Keratinocyte (primary cell): ENCODE measurements around the gene SERPINA5. TPM values are rescaled to one million over a fixed set of nuclear protein-coding genes. Genes with fewer than 3 reads are reported as not detected.

ENCODE experiments used
- DNase-seq: peaks from one replicate; pipeline ENCODE4 v3.0.0-alpha.2; 2011; ENCODE audit warnings: low read depth, missing footprints, low spot score
- FAIRE-seq: peaks from 2 replicates; lab custom pipeline; 2011; peaks lifted over from hg19 to GRCh38; lab: Jason Lieb, UNC
- H2AFZ ChIP-seq: 2 replicates; pipeline ENCODE4 v1.6.0; 2012; ENCODE audit warnings: low read length, control low read depth, inconsistent platforms; ENCODE audit not compliant: control insufficient read depth
- H3K27ac ChIP-seq: 2 replicates; pipeline ENCODE4 v1.5.1; 2011; ENCODE audit warnings: low read length; ENCODE audit not compliant: control insufficient read depth, insufficient read depth
- H3K27me3 ChIP-seq: 3 replicates; pipeline ENCODE4 v1.6.0; 2011; ENCODE audit warnings: low read length; ENCODE audit not compliant: control insufficient read depth, insufficient read depth; ENCODE audit errors: extremely low read depth
- H3K36me3 ChIP-seq, 2 experiments: 2 replicates in 1 of 2; 3 replicates in 1 of 2; pipeline ENCODE4 v1.5.1; 2011; ENCODE audit warnings: low read length in 2 of 2, mild to moderate bottlenecking in 1 of 2; ENCODE audit not compliant: control insufficient read depth in 2 of 2, insufficient read depth in 2 of 2; ENCODE audit errors: extremely low read depth in 1 of 2
- H3K4me1 ChIP-seq: 3 replicates; pipeline ENCODE4 v1.5.1; 2011; ENCODE audit warnings: low read length; ENCODE audit not compliant: control insufficient read depth, insufficient read depth; ENCODE audit errors: extremely low read depth
- H3K4me2 ChIP-seq: 3 replicates; pipeline ENCODE4 v1.6.0; 2011; ENCODE audit warnings: low read depth, low read length; ENCODE audit not compliant: control insufficient read depth, insufficient read depth; ENCODE audit errors: extremely low read depth
- H3K4me3 ChIP-seq, 3 experiments: fragments of 200-600 bp in 1 of 3; sonication (generic) in 1 of 3; 2 replicates in 2 of 3; 3 replicates in 1 of 3; pipeline ENCODE4 v1.5.1; 2011 to 2016; ENCODE audit warnings: low read length in 3 of 3, mild to moderate bottlenecking in 3 of 3, control low read depth in 2 of 3, inconsistent platforms in 1 of 3, low read depth in 1 of 3, mixed read lengths in 1 of 3, mixed run types in 1 of 3, moderate library complexity in 1 of 3; ENCODE audit not compliant: control insufficient read depth in 2 of 3, insufficient read depth in 2 of 3; ENCODE audit errors: extremely low read depth in 1 of 3
- H3K79me2 ChIP-seq: 2 replicates; pipeline ENCODE4 v1.6.0; 2012; ENCODE audit warnings: low read length; ENCODE audit not compliant: control insufficient read depth, insufficient read depth
- H3K9ac ChIP-seq: 3 replicates; pipeline ENCODE4 v1.6.0; 2011; ENCODE audit warnings: low read length; ENCODE audit not compliant: control insufficient read depth, insufficient read depth; ENCODE audit errors: extremely low read depth
- H3K9me1 ChIP-seq: 3 replicates; pipeline ENCODE4 v1.6.0; 2011; ENCODE audit warnings: low read length; ENCODE audit not compliant: control insufficient read depth, insufficient read depth; ENCODE audit errors: extremely low read depth
- H3K9me3 ChIP-seq: 2 replicates; pipeline ENCODE4 v1.5.1; 2012; ENCODE audit warnings: low read depth, low read length; ENCODE audit not compliant: control insufficient read depth
- H4K20me1 ChIP-seq: 3 replicates; pipeline ENCODE4 v1.6.0; 2011; ENCODE audit warnings: low read length; ENCODE audit not compliant: control insufficient read depth, insufficient read depth; ENCODE audit errors: extremely low read depth
- CTCF ChIP-seq, 3 experiments: IDR thresholded peaks in 1 of 3; conservative IDR thresholded peaks in 1 of 3; optimal IDR thresholded peaks in 1 of 3; 2 replicates in 2 of 3; 3 replicates in 1 of 3; pipeline versions ENCODE3 to v1.5.1; 2011; ENCODE audit warnings: low read length in 3 of 3, mild to moderate bottlenecking in 3 of 3, moderate library complexity in 2 of 3, control low read depth in 1 of 3, inconsistent platforms in 1 of 3; ENCODE audit not compliant: insufficient read depth in 2 of 3; ENCODE audit errors: extremely low read depth in 1 of 3
- EZH2 ChIP-seq: IDR thresholded peaks from one replicate; pipeline ENCODE4 v1.6.1; 2012; ENCODE audit warnings: inconsistent platforms, mild to moderate bottlenecking, low read length, moderate library complexity
- dilution Hi-C: fragments of 300-500 bp; cut with MboI; formaldehyde crosslinking; loops from one replicate; pipeline ENCODE4 v1.7.0; 2020; ENCODE audit warnings: low sequenced_read_pairs; ENCODE audit not compliant: extremely low pct_ligation_motif_present
- polyA plus RNA-seq, 5 experiments: library from polyadenylated mRNA; depleted of rRNA in 3 of 5; stranded (reverse) in 3 of 5; stranded (forward) in 1 of 5; unstranded in 1 of 5; fragments of >200 nt; gene quantifications; 1 replicate in 1 of 5; 2 replicates in 3 of 5; 3 replicates in 1 of 5; pipeline versions ENCODE4 v1.2.1 to v1.2.3, GENCODE V29; 2011 to 2012; ENCODE audit warnings: missing spikeins in 2 of 5, low read depth in 1 of 5, low replicate concordance in 1 of 5

Gene SERPINA5
- polyA plus RNA-seq, 1 donor (not counting 4 experiments of a cell fraction or from before 2014, with no cell fraction given): not detected

GRCh38 chr14:94547726-94548125 lies 33.5 kb upstream of the SERPINA5 start:
- TF ChIP-seq CTCF (optimal IDR thresholded peaks at IDR 0.05 in 1 of 3, IDR thresholded peaks at IDR 0.05 in 1 of 3, conservative IDR thresholded peaks at IDR 0.05 in 1 of 3; ENCODE audit: extremely low read depth in 1 of 3, insufficient read depth in 2 of 3, low read length in 3 of 3) (no peak), EZH2 (no peak)
- Histone ChIP-seq H3K9me1 (no peaks in the 10 kb centered on the region), H3K4me1 (peaks cover 12% of the 10 kb centered on the region), H3K79me2 (no peaks in the 10 kb centered on the region), H3K4me2 (no peak overlapping the region), H2AFZ (no peak overlapping the region), H3K9me3 (no peaks in the 10 kb centered on the region), H4K20me1 (no peaks in the 10 kb centered on the region), H3K36me3 (no peaks in the 10 kb centered on the region), H3K9ac (no peak overlapping the region), H3K27me3 (no peaks in the 10 kb centered on the region), H3K4me3 (no peak overlapping the region), H3K27ac (no peak overlapping the region)
- dilution Hi-C loops: no loop called here
- FAIRE-seq (no peak), DNase-seq (no peak)

DNA sequence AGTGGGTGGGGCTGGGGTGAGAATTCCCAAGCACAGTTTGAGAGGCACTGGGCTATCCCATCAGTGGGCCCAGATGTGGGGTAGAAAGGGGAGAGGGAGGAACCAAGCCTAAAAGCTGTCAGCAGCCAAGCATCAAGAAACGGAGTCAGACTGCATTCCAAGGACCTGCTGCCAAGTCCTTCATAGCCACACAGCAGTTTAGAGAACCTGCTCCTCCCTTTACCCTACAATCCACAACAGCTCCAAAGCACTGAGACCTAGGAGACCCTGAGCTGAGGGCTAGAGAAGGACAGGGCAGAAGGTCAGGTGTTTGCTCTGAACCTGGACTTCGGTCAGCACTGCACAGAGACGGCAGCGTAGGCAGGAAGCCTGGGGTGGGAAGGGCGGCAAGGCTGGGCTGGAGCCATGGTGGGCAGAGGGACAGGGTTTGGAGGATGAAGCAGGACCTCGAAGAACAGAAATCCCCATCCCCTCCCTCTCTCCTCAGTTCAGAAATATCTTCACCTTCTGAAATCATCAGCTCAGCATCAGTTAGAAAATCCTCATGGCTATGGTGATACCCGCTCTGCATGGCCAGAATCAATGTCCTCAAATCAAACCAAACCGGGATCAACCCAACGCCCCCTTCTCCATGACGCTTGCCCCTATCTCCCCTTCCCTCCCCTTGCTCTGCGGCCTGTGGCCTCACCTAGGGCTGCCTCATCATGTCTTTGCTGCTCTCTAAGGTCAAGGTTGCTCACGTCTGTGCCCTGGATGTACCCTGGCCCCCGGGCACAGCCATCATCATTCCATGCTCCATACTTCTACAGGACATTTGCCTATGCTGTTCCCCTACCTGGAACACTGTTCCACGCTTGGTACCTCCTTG lies 32.9 kb upstream of the SERPINA5 start:
- no peak overlapping the region for H3K4me2 ChIP-seq
- dilution Hi-C loops: no loop called here
- no peak overlapping the region for H2AFZ ChIP-seq
- DNase-seq (no peak), FAIRE-seq (no peak)
- no peak overlapping the region for H3K4me3 ChIP-seq
- TF ChIP-seq CTCF (optimal IDR thresholded peaks at IDR 0.05 in 1 of 3, IDR thresholded peaks at IDR 0.05 in 1 of 3, conservative IDR thresholded peaks at IDR 0.05 in 1 of 3; ENCODE audit: extremely low read depth in 1 of 3, insufficient read depth in 2 of 3, low read length in 3 of 3) (no peak), EZH2 (no peak)
- no peaks in the 10 kb centered on the region for H3K9me3 ChIP-seq
- no peak overlapping the region for H3K9ac ChIP-seq
- no peaks in the 10 kb centered on the region for H3K9me1 ChIP-seq
- no peak overlapping the region for H3K27ac ChIP-seq
- H4K20me1 ChIP-seq: no peaks in the 10 kb centered on the region
- H3K4me1 ChIP-seq: peaks cover 6% of the 10 kb centered on the region
- no peaks in the 10 kb centered on the region for H3K79me2 ChIP-seq
- no peaks in the 10 kb centered on the region for H3K36me3 ChIP-seq
- H3K27me3 ChIP-seq: no peaks in the 10 kb centered on the region
